Panc1 (cell line): ENCODE results near the gene SPTBN4. TPM values are rescaled to one million over a fixed set of nuclear protein-coding genes. Genes with fewer than 3 reads are reported as not detected.

Source experiments
- ATAC-seq: fragments of 200-7000 bp; cut with Tn5 transposase; 2 replicates; pipeline ENCODE4 v1.9.1; 2020; ENCODE audit warnings: mild to moderate bottlenecking, moderate library complexity
- BruUV-seq: library from RNA; stranded (reverse); fragments of 400-500 nt; replicated peaks from 2 replicates; lab custom pipeline; 2021; lab: Mats Ljungman, UMichigan
- CTCF ChIA-PET: fragments of 300-600 bp; sonication (Branson Sonifier 250); formaldehyde crosslinking; loops from one replicate; lab custom pipeline; 2022; ENCODE audit warnings: antibody characterized with exemption; lab: Charles Lee
- POLR2A ChIA-PET: fragments of 300-600 bp; sonication (Branson Sonifier 250); formaldehyde crosslinking; loops from one replicate; lab custom pipeline; 2022; ENCODE audit warnings: antibody characterized with exemption; lab: Charles Lee
- DNase-seq: peaks from one replicate; pipeline ENCODE4 v3.0.0-alpha.2; 2010; ENCODE audit warnings: low read depth, low spot score
- H3K27ac ChIP-seq: 2 replicates; pipeline ENCODE4 v1.5.1; 2011; ENCODE audit warnings: mild to moderate bottlenecking, low read length, inconsistent platforms
- H3K27me3 ChIP-seq: fragments of 200-500 bp; sonication (Bioruptor generic); 2 replicates; pipeline ENCODE4 v1.6.0; 2014; ENCODE audit warnings: low read length, inconsistent platforms; ENCODE audit not compliant: control insufficient read depth, insufficient read depth
- H3K36me3 ChIP-seq: fragments of 200-500 bp; sonication (Bioruptor generic); 2 replicates; pipeline ENCODE4 v1.5.1; 2014; ENCODE audit warnings: inconsistent platforms, mild to moderate bottlenecking, low read length, moderate library complexity; ENCODE audit not compliant: control insufficient read depth, insufficient read depth
- H3K4me1 ChIP-seq: 2 replicates; pipeline ENCODE4 v1.5.1; 2011; ENCODE audit warnings: inconsistent platforms, mild to moderate bottlenecking, low read length, moderate library complexity; ENCODE audit not compliant: control insufficient read depth, insufficient read depth
- H3K4me3 ChIP-seq, 2 experiments: 2 replicates each; pipeline ENCODE4 v1.5.1; 2011 to 2012; ENCODE audit warnings: low read depth in 2 of 2, low read length in 2 of 2, mild to moderate bottlenecking in 2 of 2, inconsistent platforms in 1 of 2, moderate library complexity in 1 of 2
- H3K9me3 ChIP-seq: fragments of 200-500 bp; sonication (Bioruptor generic); 2 replicates; pipeline ENCODE4 v1.5.1; 2014; ENCODE audit warnings: low read depth, mild to moderate bottlenecking, inconsistent platforms, low read length, moderate library complexity; ENCODE audit not compliant: control insufficient read depth, insufficient read depth
- POLR2AphosphoS5 ChIP-seq: IDR thresholded peaks from 2 replicates; pipeline ENCODE4 v1.6.1; 2012; ENCODE audit warnings: mild to moderate bottlenecking, low read depth, low read length, moderate library complexity
- SIN3A ChIP-seq: IDR thresholded peaks from 2 replicates; pipeline ENCODE4 v1.6.1; 2012; ENCODE audit warnings: low read depth, mild to moderate bottlenecking, low read length, moderate library complexity, borderline replicate concordance; ENCODE audit not compliant: insufficient read depth
- TCF7L2 ChIP-seq: IDR thresholded peaks from 2 replicates; pipeline ENCODE4 v1.6.1; 2011; ENCODE audit warnings: mild to moderate bottlenecking, low read depth, low read length, inconsistent platforms
- in situ Hi-C: cut with HindIII; loops from 2 replicates; pipeline ENCODE4 v1.10.0; 2016; ENCODE audit warnings: low sequenced_read_pairs, low pct_unique_long_range_greater_than_20kb
- intact Hi-C: fragments of 100-400 bp; cut with micrococcal nuclease; formaldehyde crosslinking; loops from one replicate; pipeline ENCODE4 v1.10.0; 2022; ENCODE audit not compliant: unreplicated experiment
- total RNA-seq: library from RNA; stranded (reverse); gene quantifications from one replicate; pipeline ENCODE4 v1.2.1, GENCODE V29; 2021; ENCODE audit not compliant: unreplicated experiment
- TF ChIP-seq, protein P1 (sequence below), 2 experiments: IDR thresholded peaks; 2 replicates each; pipeline ENCODE4 v1.6.1; 2011 to 2012; ENCODE audit warnings: low read depth in 2 of 2, control low read depth in 1 of 2, low read length in 1 of 2, mild to moderate bottlenecking in 1 of 2, moderate library complexity in 1 of 2; ENCODE audit not compliant: insufficient read depth in 1 of 2
- TF ChIP-seq, protein P2 (sequence below): fragments of 450-650 bp; IDR thresholded peaks from 2 replicates; pipeline ENCODE4 v1.5.1; 2017; ENCODE audit warnings: mild to moderate bottlenecking

SPTBN4 gene
- total RNA-seq, 1 experiment from 2014 or later: 1.2 TPM

DNA sequence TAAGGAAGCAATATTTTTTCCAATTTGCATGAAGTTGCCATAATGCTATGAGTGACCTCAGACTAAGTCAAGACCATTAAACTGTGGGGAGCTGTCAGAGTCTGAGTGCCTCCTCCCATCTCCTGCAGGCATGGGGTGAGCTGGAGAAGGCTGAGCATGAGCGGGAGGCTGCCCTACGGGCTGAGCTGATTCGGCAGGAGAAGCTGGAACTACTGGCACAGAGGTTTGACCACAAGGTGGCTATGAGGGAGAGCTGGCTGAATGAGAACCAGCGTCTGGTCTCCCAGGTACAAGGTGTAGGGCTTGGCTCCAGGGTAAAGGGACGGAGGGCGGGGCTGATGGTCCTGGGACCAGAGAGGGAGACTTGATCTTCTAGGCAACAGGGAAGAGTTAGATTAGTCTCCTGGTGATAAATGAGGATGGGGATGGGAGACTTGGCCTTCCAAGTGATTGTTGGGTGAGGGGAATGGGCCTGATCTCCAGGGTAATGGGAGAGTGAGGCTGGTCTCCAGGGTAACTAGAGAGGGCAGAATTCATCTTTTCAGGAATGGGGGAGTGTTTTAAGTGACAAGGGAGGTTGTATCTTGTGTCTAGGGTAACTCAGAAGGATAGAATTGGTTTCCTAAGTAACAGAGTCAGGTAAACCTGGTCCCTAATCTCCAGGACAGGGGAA, 36.0 kb downstream of the SPTBN4 start:
- Histone ChIP-seq H3K4me1 (no peaks in the 10 kb centered on the region), H3K9me3 (no peaks in the 10 kb centered on the region), H3K27ac (no peak overlapping the region), H3K4me3 (no peak overlapping the region), H3K36me3 (no peaks in the 10 kb centered on the region), H3K27me3 (no peaks in the 10 kb centered on the region)
- CTCF ChIA-PET: interaction anchor here (0.7 kb wide), 1 partner anchor 15 kb away, joined by 3 read pairs; no protein-coding TSS in a partner anchor
- BruUV-seq: no TSS peak
- intact Hi-C loops (no loop called here), in situ Hi-C loops (no loop called here)
- TF ChIP-seq POLR2AphosphoS5 (no peak), SIN3A (no peak), TCF7L2 (no peak)
- TF ChIP-seq, protein P1, sequence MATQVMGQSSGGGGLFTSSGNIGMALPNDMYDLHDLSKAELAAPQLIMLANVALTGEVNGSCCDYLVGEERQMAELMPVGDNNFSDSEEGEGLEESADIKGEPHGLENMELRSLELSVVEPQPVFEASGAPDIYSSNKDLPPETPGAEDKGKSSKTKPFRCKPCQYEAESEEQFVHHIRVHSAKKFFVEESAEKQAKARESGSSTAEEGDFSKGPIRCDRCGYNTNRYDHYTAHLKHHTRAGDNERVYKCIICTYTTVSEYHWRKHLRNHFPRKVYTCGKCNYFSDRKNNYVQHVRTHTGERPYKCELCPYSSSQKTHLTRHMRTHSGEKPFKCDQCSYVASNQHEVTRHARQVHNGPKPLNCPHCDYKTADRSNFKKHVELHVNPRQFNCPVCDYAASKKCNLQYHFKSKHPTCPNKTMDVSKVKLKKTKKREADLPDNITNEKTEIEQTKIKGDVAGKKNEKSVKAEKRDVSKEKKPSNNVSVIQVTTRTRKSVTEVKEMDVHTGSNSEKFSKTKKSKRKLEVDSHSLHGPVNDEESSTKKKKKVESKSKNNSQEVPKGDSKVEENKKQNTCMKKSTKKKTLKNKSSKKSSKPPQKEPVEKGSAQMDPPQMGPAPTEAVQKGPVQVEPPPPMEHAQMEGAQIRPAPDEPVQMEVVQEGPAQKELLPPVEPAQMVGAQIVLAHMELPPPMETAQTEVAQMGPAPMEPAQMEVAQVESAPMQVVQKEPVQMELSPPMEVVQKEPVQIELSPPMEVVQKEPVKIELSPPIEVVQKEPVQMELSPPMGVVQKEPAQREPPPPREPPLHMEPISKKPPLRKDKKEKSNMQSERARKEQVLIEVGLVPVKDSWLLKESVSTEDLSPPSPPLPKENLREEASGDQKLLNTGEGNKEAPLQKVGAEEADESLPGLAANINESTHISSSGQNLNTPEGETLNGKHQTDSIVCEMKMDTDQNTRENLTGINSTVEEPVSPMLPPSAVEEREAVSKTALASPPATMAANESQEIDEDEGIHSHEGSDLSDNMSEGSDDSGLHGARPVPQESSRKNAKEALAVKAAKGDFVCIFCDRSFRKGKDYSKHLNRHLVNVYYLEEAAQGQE (IDR thresholded peaks at IDR 0.05; ENCODE audit: insufficient read depth in 1 of 2, low read depth in 2 of 2, low read length in 1 of 2): no peak
- TF ChIP-seq, protein P2, sequence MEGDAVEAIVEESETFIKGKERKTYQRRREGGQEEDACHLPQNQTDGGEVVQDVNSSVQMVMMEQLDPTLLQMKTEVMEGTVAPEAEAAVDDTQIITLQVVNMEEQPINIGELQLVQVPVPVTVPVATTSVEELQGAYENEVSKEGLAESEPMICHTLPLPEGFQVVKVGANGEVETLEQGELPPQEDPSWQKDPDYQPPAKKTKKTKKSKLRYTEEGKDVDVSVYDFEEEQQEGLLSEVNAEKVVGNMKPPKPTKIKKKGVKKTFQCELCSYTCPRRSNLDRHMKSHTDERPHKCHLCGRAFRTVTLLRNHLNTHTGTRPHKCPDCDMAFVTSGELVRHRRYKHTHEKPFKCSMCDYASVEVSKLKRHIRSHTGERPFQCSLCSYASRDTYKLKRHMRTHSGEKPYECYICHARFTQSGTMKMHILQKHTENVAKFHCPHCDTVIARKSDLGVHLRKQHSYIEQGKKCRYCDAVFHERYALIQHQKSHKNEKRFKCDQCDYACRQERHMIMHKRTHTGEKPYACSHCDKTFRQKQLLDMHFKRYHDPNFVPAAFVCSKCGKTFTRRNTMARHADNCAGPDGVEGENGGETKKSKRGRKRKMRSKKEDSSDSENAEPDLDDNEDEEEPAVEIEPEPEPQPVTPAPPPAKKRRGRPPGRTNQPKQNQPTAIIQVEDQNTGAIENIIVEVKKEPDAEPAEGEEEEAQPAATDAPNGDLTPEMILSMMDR: no peak; the same call in 1 of the 2 replicates
- 0 out of 2 replicates have a peak, but pooled peaks have one; percentile 74 for ATAC-seq
- POLR2A ChIA-PET: no interaction called here
- no peak for DNase-seq

DNA sequence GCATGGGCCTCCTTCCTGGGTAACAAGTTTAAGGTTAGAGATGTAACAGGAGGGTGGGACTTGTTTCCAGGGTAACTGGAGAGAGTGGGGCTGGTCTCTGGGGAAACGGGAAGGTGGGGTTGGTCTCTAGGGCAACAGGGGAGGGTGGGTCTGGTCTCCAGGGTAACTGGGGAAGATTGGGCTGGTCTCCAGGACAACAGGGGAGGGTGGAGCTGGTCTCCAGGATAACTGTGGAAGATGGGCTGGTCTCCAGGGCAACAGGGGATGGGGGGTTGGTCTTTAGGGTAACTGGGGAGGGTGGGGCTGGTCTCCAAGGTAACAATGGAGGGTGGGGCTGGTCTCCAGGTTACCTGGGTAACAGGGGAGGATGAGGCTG, 36.5 kb downstream of the SPTBN4 start:
- in situ Hi-C loops (no loop called here), intact Hi-C loops (no loop called here)
- H3K27me3 ChIP-seq: no peaks in the 10 kb centered on the region
- no peaks in the 10 kb centered on the region for H3K4me1 ChIP-seq
- ATAC-seq (no peak), DNase-seq (no peak)
- BruUV-seq: no TSS peak
- H3K36me3 ChIP-seq: no peaks in the 10 kb centered on the region
- H3K27ac ChIP-seq: no peak overlapping the region
- no peak overlapping the region for H3K4me3 ChIP-seq
- POLR2A ChIA-PET: no interaction called here
- no peaks in the 10 kb centered on the region for H3K9me3 ChIP-seq
- CTCF ChIA-PET: no interaction called here
- TF ChIP-seq TCF7L2 (no peak), POLR2AphosphoS5 (no peak)
- TF ChIP-seq, protein P2: no peak
- TF ChIP-seq, protein P1 (IDR thresholded peaks at IDR 0.05; ENCODE audit: insufficient read depth in 1 of 2, low read depth in 2 of 2, low read length in 1 of 2): no peak
